GM12872 (cell line): Measurements from ENCODE around the gene ADD2.

Experiments used
- CTCF ChIP-seq: IDR thresholded peaks from 3 replicates; pipeline ENCODE4 v1.5.1; 2011; ENCODE audit warnings: low read depth, mild to moderate bottlenecking, low read length, moderate library complexity; ENCODE audit not compliant: insufficient read depth

ADD2 gene

DNA sequence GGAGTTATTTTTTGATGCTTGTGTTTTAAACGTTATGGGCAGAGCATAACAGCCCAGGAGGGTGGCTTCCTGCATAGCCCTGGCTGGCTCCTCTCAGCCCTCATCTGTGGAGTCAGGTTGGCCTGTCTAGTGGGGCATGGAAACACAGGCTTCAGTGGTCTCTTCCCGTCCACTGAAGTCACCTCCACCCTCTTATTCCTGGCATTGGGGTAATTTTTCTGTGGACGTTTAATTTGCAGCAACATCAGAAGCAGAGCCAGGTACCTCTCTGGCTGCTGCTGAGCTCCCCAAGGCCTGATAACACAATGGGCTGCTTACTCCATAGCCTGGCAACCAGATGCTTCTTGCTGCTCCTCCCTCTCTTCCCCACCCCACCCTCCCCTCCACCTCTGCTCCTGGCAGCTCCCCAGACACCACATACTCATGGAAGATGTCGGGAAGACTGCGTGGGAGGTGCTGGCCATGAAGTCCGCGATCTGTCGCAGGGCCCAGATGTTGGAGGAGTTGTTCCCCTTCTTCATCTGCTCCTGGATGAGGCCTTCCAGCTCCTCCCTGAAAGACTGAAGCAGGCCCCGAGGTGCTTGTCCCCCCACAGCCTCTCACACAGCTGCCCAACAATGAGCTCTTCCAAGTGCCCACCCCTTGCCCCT lies 64.0 kb downstream of the ADD2 start:
- TF ChIP-seq CTCF: no peak

DNA sequence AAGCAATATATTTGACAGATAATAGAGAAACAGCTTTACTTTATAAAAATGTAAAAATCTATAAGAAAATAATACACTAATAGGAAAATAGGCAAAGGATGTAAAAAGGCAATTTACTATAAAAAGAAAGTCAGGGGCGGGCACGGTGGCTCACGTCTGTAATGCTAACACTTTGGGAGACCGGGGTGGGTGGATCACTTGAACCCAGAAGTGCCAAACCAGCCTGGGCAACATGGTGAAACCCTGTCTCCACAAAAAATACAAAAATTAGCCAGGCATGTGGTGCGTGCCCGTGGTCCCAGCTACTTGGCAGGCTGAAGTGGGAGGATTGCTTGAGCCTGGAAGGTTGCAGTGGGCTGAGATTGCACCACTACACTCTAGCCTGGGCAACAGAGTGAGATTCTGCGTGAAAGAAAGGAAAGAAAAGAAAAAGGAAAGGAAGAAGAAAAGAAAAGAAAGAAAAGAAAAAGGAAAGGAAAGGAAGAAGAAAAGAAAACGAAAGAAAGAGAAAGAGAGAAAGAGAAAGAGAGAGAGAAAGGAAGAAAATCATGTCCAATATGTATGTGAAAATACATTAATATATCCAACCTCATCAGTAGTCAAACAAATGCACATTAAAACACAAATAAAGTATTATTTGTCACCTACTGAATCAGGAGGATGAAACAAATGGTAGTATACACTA lies 65.1 kb downstream of the ADD2 start:
- no peak for TF ChIP-seq CTCF

DNA sequence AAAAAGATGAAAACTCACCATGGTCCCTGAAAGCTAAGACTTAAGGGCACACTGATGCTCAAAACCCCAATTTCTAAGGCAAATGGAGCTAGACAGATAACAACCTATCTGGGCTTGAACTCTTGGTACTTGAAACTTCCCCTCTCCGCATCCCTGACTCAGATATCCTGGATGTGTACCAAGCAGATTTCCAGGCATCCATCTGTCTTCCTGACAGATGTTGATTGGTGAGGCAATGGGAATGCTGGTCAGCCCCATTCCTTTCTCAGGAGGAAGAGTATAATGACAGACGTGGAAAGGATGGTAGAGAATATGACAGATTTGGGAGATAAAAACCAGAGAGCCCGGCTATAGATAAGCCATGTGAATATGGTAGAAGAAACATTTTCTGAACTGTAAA lies 69.2 kb downstream of the ADD2 start:
- TF ChIP-seq CTCF: no peak

DNA sequence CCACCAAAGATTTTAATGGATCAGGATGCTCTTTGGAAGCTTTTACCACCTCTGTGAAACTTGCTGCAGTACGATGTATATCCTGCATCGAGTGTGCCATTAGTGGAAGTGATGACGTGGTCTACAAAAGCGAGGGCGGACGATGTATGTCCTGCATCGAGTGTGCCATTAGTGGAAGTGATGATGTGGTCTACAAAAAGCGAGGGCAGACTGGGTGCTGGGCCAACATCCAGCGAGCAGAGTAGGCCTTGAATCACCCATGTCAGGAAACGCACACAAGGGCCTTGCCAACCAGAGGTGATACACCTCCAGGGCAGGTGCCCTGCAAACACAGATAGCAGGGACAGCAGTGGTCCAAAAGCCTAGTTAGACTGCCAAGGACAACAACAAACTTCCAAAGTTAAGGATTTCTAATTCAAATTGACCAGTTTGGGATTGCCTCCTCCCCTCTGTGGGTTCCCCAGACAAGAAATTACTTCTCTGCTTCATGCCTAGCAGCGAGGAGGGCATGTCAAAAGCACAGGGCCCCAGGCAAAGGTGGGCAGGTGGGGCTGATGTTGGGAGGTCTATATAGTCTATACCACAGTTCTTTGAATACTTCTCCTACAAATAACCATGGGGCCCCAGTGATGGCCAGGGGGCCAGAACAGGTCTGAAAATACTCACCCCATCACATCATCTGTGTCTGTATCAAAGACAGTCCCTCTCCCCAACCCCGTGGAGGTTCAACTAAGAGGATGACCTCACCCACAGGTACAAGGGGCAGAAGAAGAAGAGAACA lies 70.2 kb downstream of the ADD2 start:
- TF ChIP-seq CTCF: no peak

- TF ChIP-seq CTCF: no peak
Measured at GRCh38 chr2:70696142-70696541, 71.9 kb downstream of the ADD2 start.

DNA sequence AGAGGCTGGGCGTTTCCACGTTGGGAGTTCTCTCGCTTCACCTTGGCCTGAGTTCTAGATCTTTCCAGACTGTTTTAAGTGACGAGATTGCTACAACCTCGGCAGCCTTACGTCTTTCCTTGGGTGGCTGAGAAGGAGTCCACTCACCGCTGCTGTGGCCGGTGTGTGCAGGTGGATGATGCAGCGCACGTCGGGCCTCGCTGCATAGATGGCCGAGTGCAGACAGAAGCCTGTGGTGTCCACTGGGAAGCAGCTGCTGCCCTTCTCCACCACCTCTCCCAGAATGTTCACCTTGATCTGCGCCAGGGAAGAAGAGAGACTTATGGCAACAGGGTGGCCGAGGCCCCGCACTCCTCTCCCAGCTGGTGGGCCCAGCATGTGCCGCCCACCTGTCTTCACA lies 75.7 kb downstream of the ADD2 start:
- no peak for TF ChIP-seq CTCF

DNA sequence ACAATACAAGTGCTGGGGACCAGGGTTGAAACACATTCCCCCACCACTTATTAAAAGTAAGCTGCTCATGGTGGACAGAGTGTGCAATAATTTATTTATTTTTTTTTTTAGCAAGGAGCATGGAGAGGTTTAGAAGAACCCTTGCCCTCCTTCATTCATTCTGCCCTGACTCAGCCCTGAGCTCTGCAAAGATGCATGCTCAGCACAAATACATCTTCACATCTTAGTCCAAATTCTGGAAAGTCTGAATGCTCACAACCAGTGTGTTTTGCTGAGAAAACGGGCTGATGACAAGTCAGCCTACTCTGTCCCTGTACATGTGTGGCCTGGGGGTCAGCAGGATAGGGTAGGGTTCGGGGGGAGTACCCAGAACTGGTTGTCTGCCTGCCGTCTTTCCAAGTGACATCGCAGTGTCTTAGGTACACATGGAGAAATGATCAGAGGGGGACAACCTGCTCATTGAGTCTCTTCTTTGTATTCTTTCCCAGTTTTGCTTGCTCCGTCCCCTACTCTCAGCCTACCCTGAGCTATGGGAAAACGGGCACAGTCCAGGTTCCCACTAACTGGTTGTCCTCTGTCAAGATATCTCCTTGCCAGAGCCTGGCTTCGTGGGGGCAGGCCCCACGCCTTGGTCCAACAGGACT lies 76.4 kb downstream of the ADD2 start:
- TF ChIP-seq CTCF: no peak
